ENCODE results near the gene CGNL1. TPM values are rescaled to one million over a fixed set of nuclear protein-coding genes. Genes with fewer than 3 reads are reported as not detected.

CGNL1 gene
- total RNA-seq, 4 donors from 2014 or later: 5.7 to 22.9 (median 14.5) TPM

Other genes with a start within 250 kb of the CGNL1 start
- 10 to 100 TPM in 3 of 4 donors, 1 to 10 TPM in 1; 7.7 to 21.4 (median 19.4) TPM for gene MYZAP, start 215.4 kb downstream of the CGNL1 start, total RNA-seq

Data from lower leg skin (tissue), 4 donors.